ENCODE measurements around the gene SH3RF1. TPM values are rescaled to one million over a fixed set of nuclear protein-coding genes. Genes with fewer than 3 reads are reported as not detected.

The SH3RF1 gene
- total RNA-seq, 4 donors from 2014 or later, result 10.0 to 11.8 (median 10.9) TPM

GRCh38 chr4:169245061-169245460 lies 25.7 kb downstream of the SH3RF1 start:
- DNase-seq (ENCODE audit: extremely low spot score), result no peak
- Histone ChIP-seq H3K9me3 (no peaks in the 10 kb centered on the region), H3K27ac (replicated peaks in 1 of 4) (no peak overlapping the region), H3K4me1 (peaks cover 10 to 21% (median 16%) of the 10 kb centered on the region in 4 donors), H3K36me3 (no peaks in the 10 kb centered on the region), H3K4me3 (no peak overlapping the region), H3K27me3 (no peaks in the 10 kb centered on the region)
- TF ChIP-seq CTCF (IDR thresholded peaks at IDR 0.05) (no peak), POLR2A (IDR thresholded peaks at IDR 0.05; ENCODE audit: low read depth) (no peak), EP300 (IDR thresholded peaks at IDR 0.05) (no peak), POLR2AphosphoS5 (IDR thresholded peaks at IDR 0.05) (no peak)
- intact Hi-C loops (cut with DNase I), result no loop called here
- 84% methylated on average over 2 of the region's 2 CpGs for WGBS

GRCh38 chr4:169243825-169244609 lies 26.7 kb downstream of the SH3RF1 start:
- TF ChIP-seq POLR2AphosphoS5 (IDR thresholded peaks at IDR 0.05) (no peak), EP300 (IDR thresholded peaks at IDR 0.05) (no peak), POLR2A (IDR thresholded peaks at IDR 0.05; ENCODE audit: low read depth) (no peak), CTCF (IDR thresholded peaks at IDR 0.05) (no peak)
- WGBS, result 69% methylated on average over 2 of the region's 2 CpGs
- no peak overlapping the region for H3K4me3 ChIP-seq
- intact Hi-C loops (cut with DNase I), result no loop called here
- no peaks in the 10 kb centered on the region for H3K27me3 ChIP-seq
- H3K4me1 ChIP-seq, result peaks cover 12 to 24% (median 23%) of the 10 kb centered on the region in 4 donors
- no peak overlapping the region for H3K27ac ChIP-seq (replicated peaks in 1 of 4)
- no peaks in the 10 kb centered on the region for H3K36me3 ChIP-seq
- no peaks in the 10 kb centered on the region for H3K9me3 ChIP-seq
- DNase-seq (ENCODE audit: extremely low spot score), result no peak

GRCh38 chr4:169241464-169241863 lies 29.3 kb downstream of the SH3RF1 start:
- Histone ChIP-seq H3K4me1 (peaks cover 37 to 50% (median 47%) of the 10 kb centered on the region in 4 donors), H3K27me3 (no peaks in the 10 kb centered on the region), H3K27ac (replicated peaks in 1 of 4) (no peak overlapping the region), H3K36me3 (no peaks in the 10 kb centered on the region), H3K9me3 (no peaks in the 10 kb centered on the region), H3K4me3 (no peak overlapping the region)
- no peak for TF ChIP-seq POLR2AphosphoS5 (IDR thresholded peaks at IDR 0.05)
- TF ChIP-seq CTCF (IDR thresholded peaks at IDR 0.05), result no peak
- TF ChIP-seq POLR2A (IDR thresholded peaks at IDR 0.05; ENCODE audit: low read depth), result no peak
- no peak for TF ChIP-seq EP300 (IDR thresholded peaks at IDR 0.05)
- WGBS, result 91% methylated on average over 2 of the region's 2 CpGs
- DNase-seq (ENCODE audit: extremely low spot score), result no peak
- intact Hi-C loops (cut with DNase I), result no loop called here

- H3K4me1 ChIP-seq, result peaks cover 45 to 58% (median 55%) of the 10 kb centered on the region in 4 donors
- TF ChIP-seq CTCF (IDR thresholded peaks at IDR 0.05) (no peak), EP300 (IDR thresholded peaks at IDR 0.05) (no peak), POLR2A (IDR thresholded peaks at IDR 0.05; ENCODE audit: low read depth) (no peak), POLR2AphosphoS5 (IDR thresholded peaks at IDR 0.05) (no peak)
Measured at GRCh38 chr4:169239221-169239905, 31.4 kb downstream of the SH3RF1 start.

More at GRCh38 chr4:169239221-169239905, 31.4 kb downstream of the SH3RF1 start:
- H3K4me3 ChIP-seq, result no peak overlapping the region
- no peaks in the 10 kb centered on the region for H3K9me3 ChIP-seq
- WGBS, result 74% methylated on average over 7 of the region's 7 CpGs
- intact Hi-C loops (cut with DNase I), result no loop called here
- H3K27ac ChIP-seq (replicated peaks in 1 of 4), result no peak overlapping the region
- no peak for DNase-seq (ENCODE audit: extremely low spot score)
- H3K27me3 ChIP-seq, result no peaks in the 10 kb centered on the region
- H3K36me3 ChIP-seq, result no peaks in the 10 kb centered on the region

All from esophagus muscularis mucosa (tissue), 4 donors.